Immature natural killer cell (primary cell): Measurements from ENCODE around the gene ST6GALNAC5. TPM values are rescaled to one million over a fixed set of nuclear protein-coding genes. Genes with fewer than 3 reads are reported as not detected.
"Not testable (repeated sequence)": the region's sequence is repeated elsewhere in the genome, so short reads cannot be mapped to it uniquely, and the experiment has no call there.

Experiments used
- DNase-seq, 3 donors: peaks; one replicate each; pipeline ENCODE4 v3.0.0; 2022; ENCODE audit warnings: mixed read lengths in 1 of 3
- H3K27ac Mint-ChIP-seq, 6 donors: one replicate each; pipeline ENCODE4 v1.8.0; 2020; ENCODE audit warnings: mixed read lengths in 6 of 6, mild to moderate bottlenecking in 5 of 6, inconsistent platforms in 4 of 6, moderate library complexity in 3 of 6
- H3K27me3 Mint-ChIP-seq, 3 donors: one replicate each; pipeline ENCODE4 v1.8.0; 2020 to 2021; ENCODE audit warnings: low read depth in 3 of 3, mild to moderate bottlenecking in 3 of 3, mixed read lengths in 3 of 3, moderate library complexity in 3 of 3, inconsistent platforms in 1 of 3
- H3K36me3 Mint-ChIP-seq, 3 donors: one replicate each; pipeline ENCODE4 v1.8.0; 2020; ENCODE audit warnings: mixed read lengths in 3 of 3, inconsistent platforms in 2 of 3, mild to moderate bottlenecking in 2 of 3
- H3K4me1 Mint-ChIP-seq, 2 donors: one replicate each; pipeline ENCODE4 v1.8.0; 2020; ENCODE audit warnings: inconsistent platforms in 2 of 2, mild to moderate bottlenecking in 2 of 2, mixed read lengths in 2 of 2, moderate library complexity in 1 of 2
- H3K4me3 Mint-ChIP-seq, 5 donors: one replicate each; pipeline ENCODE4 v1.8.0; 2020; ENCODE audit warnings: mild to moderate bottlenecking in 5 of 5, mixed read lengths in 5 of 5, inconsistent platforms in 3 of 5, moderate library complexity in 3 of 5
- H3K9me3 Mint-ChIP-seq, 6 donors: one replicate each; pipeline ENCODE4 v1.8.0; 2020; ENCODE audit warnings: mild to moderate bottlenecking in 6 of 6, mixed read lengths in 6 of 6, inconsistent platforms in 4 of 6, moderate library complexity in 3 of 6
- polyA plus RNA-seq, 3 donors: library from polyadenylated mRNA; unstranded; fragments of 300-500 nt; fragmentation: Illumina TruSeq; gene quantifications; one replicate each; pipeline ENCODE4 v1.2.3, GENCODE V29; 2021

ST6GALNAC5 gene
- polyA plus RNA-seq, 3 donors from 2014 or later, result not detected

- Mint-ChIP-seq H3K36me3 (no peaks in the 10 kb centered on the region), H3K9me3 (peaks cover 0 to 7% (median 0%) of the 10 kb centered on the region in 6 donors), H3K27me3 (peaks cover 13 to 15% (median 14%) of the 10 kb centered on the region in 3 donors), H3K27ac (no peak overlapping the region), H3K4me1 (no peaks in the 10 kb centered on the region), H3K4me3 (no peak overlapping the region)
- no peak for DNase-seq
Measured at GRCh38 chr1:76871355-76871974, 4.2 kb downstream of the ST6GALNAC5 start.

- DNase-seq, result no peak
- no peak overlapping the region for H3K27ac Mint-ChIP-seq
- H3K27me3 Mint-ChIP-seq, result peaks cover 7 to 11% (median 9%) of the 10 kb centered on the region in 3 donors
- H3K4me1 Mint-ChIP-seq, result no peaks in the 10 kb centered on the region
- no peak overlapping the region for H3K4me3 Mint-ChIP-seq
- H3K9me3 Mint-ChIP-seq, result peaks cover 0 to 7% (median 0%) of the 10 kb centered on the region in 6 donors
- H3K36me3 Mint-ChIP-seq, result no peaks in the 10 kb centered on the region
Measured at GRCh38 chr1:76872944-76873343, 5.7 kb downstream of the ST6GALNAC5 start.

GRCh38 chr1:76876655-76877395 is 9.5 kb downstream of the ST6GALNAC5 start:
- Mint-ChIP-seq H3K4me1 (no peaks in the 10 kb centered on the region), H3K27me3 (peaks cover 0 to under 1% (median 0%) of the 10 kb centered on the region in 3 donors), H3K9me3 (peaks cover 0 to 7% (median 0%) of the 10 kb centered on the region in 6 donors), H3K36me3 (no peaks in the 10 kb centered on the region), H3K27ac (no peak overlapping the region), H3K4me3 (no peak overlapping the region)
- no peak for DNase-seq

- H3K4me1 Mint-ChIP-seq, H3K27ac Mint-ChIP-seq, H3K36me3 Mint-ChIP-seq, DNase-seq, H3K9me3 Mint-ChIP-seq, H3K4me3 Mint-ChIP-seq, H3K27me3 Mint-ChIP-seq: not testable (repeated sequence)
Measured at GRCh38 chr1:76879014-76879413, 11.7 kb downstream of the ST6GALNAC5 start.

DNA sequence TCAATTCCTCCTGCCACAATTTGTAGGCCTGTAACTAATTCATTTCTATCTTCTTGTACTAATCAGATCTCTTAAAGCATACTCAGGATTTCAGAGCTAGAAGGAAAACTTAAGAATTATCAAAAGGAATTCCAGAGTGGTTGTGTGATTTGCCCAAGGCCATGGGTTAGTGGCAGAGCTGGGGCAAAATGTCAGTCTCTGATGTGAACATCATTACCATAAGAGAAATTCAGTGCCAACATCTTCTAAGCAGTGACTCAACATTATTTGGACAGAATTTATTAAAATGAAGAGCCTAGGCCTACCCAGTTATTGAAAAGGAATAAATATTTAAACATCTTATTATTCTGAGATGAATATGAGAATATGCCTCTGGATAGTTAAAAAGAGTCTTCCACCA is 14.5 kb downstream of the ST6GALNAC5 start:
- Mint-ChIP-seq H3K27me3 (peaks cover 0 to 5% (median 0%) of the 10 kb centered on the region in 3 donors), H3K4me3 (no peak overlapping the region), H3K9me3 (peaks cover 0 to 4% (median 0%) of the 10 kb centered on the region in 6 donors), H3K27ac (no peak overlapping the region), H3K4me1 (no peaks in the 10 kb centered on the region), H3K36me3 (no peaks in the 10 kb centered on the region)
- no peak for DNase-seq

GRCh38 chr1:76891931-76892622 is 24.8 kb downstream of the ST6GALNAC5 start:
- H3K4me1 Mint-ChIP-seq, result no peaks in the 10 kb centered on the region
- peaks cover 0 to 3% (median 0%) of the 10 kb centered on the region in 6 donors for H3K9me3 Mint-ChIP-seq
- no peak overlapping the region for H3K27ac Mint-ChIP-seq
- H3K4me3 Mint-ChIP-seq, result no peak overlapping the region
- no peak for DNase-seq
- peaks cover 0 to 6% (median 5%) of the 10 kb centered on the region in 3 donors for H3K27me3 Mint-ChIP-seq
- H3K36me3 Mint-ChIP-seq, result no peaks in the 10 kb centered on the region

DNA sequence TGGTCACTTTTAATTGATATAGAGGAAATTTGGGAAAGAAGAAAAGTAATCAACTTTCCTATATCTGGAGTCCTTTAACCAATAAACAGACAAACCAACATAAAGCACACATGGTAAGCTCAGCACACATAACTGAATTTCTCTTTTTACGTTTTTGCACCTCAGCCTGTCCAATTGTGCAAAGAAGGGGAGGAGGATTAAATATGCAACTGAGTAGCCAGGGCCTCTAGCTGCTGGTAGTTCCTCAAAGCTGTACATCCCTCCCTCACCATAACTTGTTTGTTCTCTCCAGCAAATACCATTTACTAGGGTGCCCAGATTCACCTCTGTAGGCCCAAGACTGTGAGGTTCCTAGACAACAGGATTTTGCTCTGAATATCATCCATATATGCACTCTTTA is 25.4 kb downstream of the ST6GALNAC5 start:
- H3K27me3 Mint-ChIP-seq, result peaks cover 0 to 6% (median 5%) of the 10 kb centered on the region in 3 donors
- H3K4me3 Mint-ChIP-seq, result no peak overlapping the region
- H3K9me3 Mint-ChIP-seq, result peaks cover 0 to 3% (median 0%) of the 10 kb centered on the region in 6 donors
- no peaks in the 10 kb centered on the region for H3K4me1 Mint-ChIP-seq
- no peaks in the 10 kb centered on the region for H3K36me3 Mint-ChIP-seq
- DNase-seq, result no peak
- no peak overlapping the region for H3K27ac Mint-ChIP-seq

DNA sequence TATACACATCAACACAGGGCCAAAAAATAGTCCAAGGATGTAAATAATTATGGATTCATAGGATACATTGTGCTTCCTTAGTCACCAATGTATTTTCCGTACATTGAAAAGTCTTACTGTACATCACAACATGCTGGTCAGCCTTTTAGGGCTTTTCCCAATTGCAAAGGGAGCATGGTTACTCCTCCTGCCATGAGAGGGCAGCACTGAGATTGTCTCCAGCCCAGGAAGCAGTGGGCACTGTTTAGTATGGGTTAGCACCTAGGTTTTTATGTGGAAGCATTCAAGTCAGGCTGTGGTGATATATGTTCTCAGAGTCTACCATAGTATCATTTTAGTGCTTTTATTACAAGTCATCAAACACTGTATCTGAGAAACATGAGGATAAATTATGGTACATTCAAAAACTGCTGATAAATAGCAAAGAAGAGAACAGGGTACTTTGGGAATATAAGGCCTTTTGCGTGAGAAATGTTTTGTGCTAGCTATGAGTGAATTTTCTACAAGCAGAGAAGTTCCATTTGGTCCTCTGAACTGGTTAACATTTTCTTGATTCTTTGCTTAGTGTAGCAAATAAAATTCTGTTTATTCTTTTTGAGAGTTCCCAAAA is 34.0 kb downstream of the ST6GALNAC5 start:
- Mint-ChIP-seq H3K9me3 (no peaks in the 10 kb centered on the region), H3K36me3 (no peaks in the 10 kb centered on the region), H3K4me1 (no peaks in the 10 kb centered on the region), H3K4me3 (no peak overlapping the region), H3K27me3 (peaks cover 0 to 3% (median 0%) of the 10 kb centered on the region in 3 donors), H3K27ac (no peak overlapping the region)
- peak; percentile 14 to 30 (median 23) for DNase-seq

GRCh38 chr1:76905876-76906595 is 38.8 kb downstream of the ST6GALNAC5 start:
- H3K27me3 Mint-ChIP-seq, result peaks cover 0 to 3% (median 0%) of the 10 kb centered on the region in 3 donors
- no peak overlapping the region for H3K4me3 Mint-ChIP-seq
- no peaks in the 10 kb centered on the region for H3K4me1 Mint-ChIP-seq
- H3K27ac Mint-ChIP-seq, result no peak overlapping the region
- H3K36me3 Mint-ChIP-seq, result no peaks in the 10 kb centered on the region
- DNase-seq, result no peak
- peaks cover 0 to 4% (median 0%) of the 10 kb centered on the region in 6 donors for H3K9me3 Mint-ChIP-seq

DNA sequence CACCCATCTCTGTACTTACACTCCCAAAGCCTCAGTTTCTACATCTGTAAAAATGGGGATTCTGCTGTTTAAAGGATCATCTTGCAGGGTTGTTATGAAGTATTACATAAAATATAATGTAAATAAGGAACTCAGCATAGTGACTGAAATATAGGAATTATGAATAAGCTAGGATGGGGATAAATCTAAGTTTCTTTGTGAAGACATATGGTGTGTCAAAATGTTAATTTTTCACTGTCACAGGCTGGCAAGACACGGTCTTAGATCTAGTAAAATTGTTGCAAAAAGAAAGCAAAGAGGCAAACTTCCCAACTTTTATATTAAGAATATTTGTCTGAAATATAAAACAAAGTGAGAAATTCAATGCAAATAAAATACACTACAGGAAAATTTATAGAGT is 42.0 kb downstream of the ST6GALNAC5 start:
- H3K4me3 Mint-ChIP-seq, result no peak overlapping the region
- peaks cover 0 to 4% (median 0%) of the 10 kb centered on the region in 6 donors for H3K9me3 Mint-ChIP-seq
- H3K4me1 Mint-ChIP-seq, result no peaks in the 10 kb centered on the region
- no peaks in the 10 kb centered on the region for H3K36me3 Mint-ChIP-seq
- H3K27me3 Mint-ChIP-seq, result peaks cover 0 to 3% (median 0%) of the 10 kb centered on the region in 3 donors
- no peak for DNase-seq
- no peak overlapping the region for H3K27ac Mint-ChIP-seq

DNA sequence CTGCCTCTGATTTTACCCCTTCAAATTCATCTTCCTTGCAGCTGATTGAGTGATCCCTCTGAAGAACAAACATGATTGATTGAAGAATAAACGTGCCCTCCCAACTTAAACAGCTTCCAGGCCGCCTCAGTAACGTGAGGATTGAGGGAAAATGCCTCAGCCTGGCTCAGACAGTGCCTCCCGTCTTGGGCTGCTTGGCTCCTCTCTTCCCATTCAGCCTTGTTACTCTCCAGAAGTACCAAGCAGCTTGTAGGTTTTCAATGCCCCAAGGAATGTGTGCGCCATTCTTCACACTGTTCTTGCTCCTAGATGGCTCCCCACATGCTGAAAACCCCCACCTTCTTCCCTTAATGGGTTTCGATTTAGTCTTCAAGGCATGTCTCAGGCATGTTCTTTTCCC is 51.8 kb downstream of the ST6GALNAC5 start:
- H3K27ac Mint-ChIP-seq, result no peak overlapping the region
- H3K36me3 Mint-ChIP-seq, result no peaks in the 10 kb centered on the region
- peaks cover 2 to 9% (median 6%) of the 10 kb centered on the region in 3 donors for H3K27me3 Mint-ChIP-seq
- no peak for DNase-seq
- peaks cover 0 to 3% (median 0%) of the 10 kb centered on the region in 6 donors for H3K9me3 Mint-ChIP-seq
- H3K4me3 Mint-ChIP-seq, result no peak overlapping the region
- no peaks in the 10 kb centered on the region for H3K4me1 Mint-ChIP-seq

GRCh38 chr1:76921590-76921989 is 54.3 kb downstream of the ST6GALNAC5 start:
- Mint-ChIP-seq H3K36me3 (no peaks in the 10 kb centered on the region), H3K4me1 (no peaks in the 10 kb centered on the region), H3K27me3 (peaks cover 2 to 9% (median 6%) of the 10 kb centered on the region in 3 donors), H3K9me3 (no peaks in the 10 kb centered on the region), H3K4me3 (no peak overlapping the region), H3K27ac (no peak overlapping the region)
- no peak for DNase-seq

DNA sequence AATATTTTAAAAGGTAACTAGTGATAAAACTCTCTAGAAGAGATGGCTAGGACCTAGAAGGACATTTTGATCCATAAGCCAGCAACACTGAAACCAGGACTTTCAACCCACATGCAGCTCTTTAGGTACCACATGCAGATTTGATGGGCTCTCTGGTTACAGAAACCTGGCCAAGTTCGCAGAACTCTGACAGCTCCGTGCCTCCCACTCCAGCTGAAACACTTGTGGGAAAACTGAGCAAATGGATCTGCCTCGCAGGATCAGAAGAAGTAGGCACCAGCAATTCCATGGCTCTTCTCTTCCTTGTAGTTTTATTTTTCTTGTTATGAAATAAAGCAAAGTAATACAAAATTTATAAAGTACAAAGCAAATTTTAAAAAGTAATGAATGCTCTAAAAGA is 58.5 kb downstream of the ST6GALNAC5 start:
- H3K4me1 Mint-ChIP-seq, result no peaks in the 10 kb centered on the region
- H3K9me3 Mint-ChIP-seq, result peaks cover 0 to 4% (median 0%) of the 10 kb centered on the region in 6 donors
- no peaks in the 10 kb centered on the region for H3K36me3 Mint-ChIP-seq
- no peak overlapping the region for H3K4me3 Mint-ChIP-seq
- no peak for DNase-seq
- no peak overlapping the region for H3K27ac Mint-ChIP-seq
- peaks cover 4 to 11% (median 6%) of the 10 kb centered on the region in 3 donors for H3K27me3 Mint-ChIP-seq
